HCT116 (cell line): ENCODE data around the gene POLR3H. TPM values are rescaled to one million over a fixed set of nuclear protein-coding genes. Genes with fewer than 3 reads are reported as not detected.

Source experiments
- ATAC-seq: fragments of 200-7000 bp; cut with Tn5 transposase; 2 replicates; pipeline ENCODE4 v1.9.1; 2020; ENCODE audit warnings: mild to moderate bottlenecking, moderate library complexity
- BruUV-seq: library from RNA; stranded (reverse); fragments of 400-500 nt; replicated peaks from 2 replicates; lab custom pipeline; 2021; lab: Mats Ljungman, UMichigan
- CTCF ChIA-PET: fragments of 300-600 bp; sonication (Branson Sonifier 250); formaldehyde crosslinking; loops from one replicate; lab custom pipeline; 2021; ENCODE audit warnings: antibody characterized with exemption; lab: Charles Lee
- POLR2A ChIA-PET: fragments of 300-600, 350-600 bp; sonication (Branson Sonifier 250); formaldehyde crosslinking; loops from one replicate; lab custom pipeline; 2021; ENCODE audit warnings: antibody characterized with exemption; lab: Charles Lee
- RAD21 ChIA-PET, 2 experiments: fragments of 300-600 bp; sonication (Branson Sonifier 250); formaldehyde crosslinking; loops; one replicate each; lab custom pipeline; 2023; ENCODE audit warnings: low total read pairs in 2 of 2; ENCODE audit not compliant: uncharacterized antibody in 2 of 2, unreplicated experiment in 2 of 2, low non-redundant PET in 1 of 2; lab: Charles Lee
- DNase-seq: peaks from one replicate; pipeline ENCODE4 v3.0.0-alpha.2; 2010; ENCODE audit warnings: low read depth, low spot score
- H2AFZ ChIP-seq: fragments of 200-600 bp; shearing (Covaris generic), sonication (generic); 2 replicates; pipeline ENCODE4 v1.6.1; 2017; ENCODE audit warnings: low read depth, mixed run types, mixed read lengths, antibody characterized with exemption, low read length; ENCODE audit not compliant: poor library complexity, severe bottlenecking
- H3K27ac ChIP-seq: 2 replicates; pipeline ENCODE4 v1.5.1; 2012; ENCODE audit warnings: low read depth, low read length
- H3K27me3 ChIP-seq: fragments of 200-600 bp; sonication (generic); 2 replicates; pipeline ENCODE4 v1.6.1; 2016; ENCODE audit warnings: mixed run types, low read length, mixed read lengths; ENCODE audit not compliant: insufficient read depth
- H3K36me3 ChIP-seq, 2 experiments: fragments of 200-500 bp in 1 of 2; fragments of 200-600 bp in 1 of 2; sonication (Bioruptor generic) in 1 of 2; sonication (generic) in 1 of 2; 2 replicates each; pipeline versions ENCODE4 v1.5.1 to v1.6.1; 2014 to 2016; ENCODE audit warnings: low read length in 2 of 2, inconsistent platforms in 1 of 2, mixed read lengths in 1 of 2, mixed run types in 1 of 2; ENCODE audit not compliant: insufficient read depth in 2 of 2, control insufficient read depth in 1 of 2
- H3K4me1 ChIP-seq, 2 experiments: fragments of 200-600 bp in 1 of 2; sonication (generic) in 1 of 2; 2 replicates each; pipeline versions ENCODE4 v1.5.1 to v1.6.1; 2012 to 2017; ENCODE audit warnings: low read length in 2 of 2, inconsistent platforms in 1 of 2, mild to moderate bottlenecking in 1 of 2, mixed read lengths in 1 of 2, mixed run types in 1 of 2, moderate library complexity in 1 of 2; ENCODE audit not compliant: insufficient read depth in 2 of 2, control insufficient read depth in 1 of 2
- H3K4me2 ChIP-seq: fragments of 200-600 bp; sonication (generic); 2 replicates; pipeline ENCODE4 v1.6.1; 2017; ENCODE audit warnings: mixed run types, low read length, mixed read lengths
- H3K4me3 ChIP-seq, 2 experiments: fragments of 200-600 bp in 1 of 2; sonication (generic) in 1 of 2; replicated peaks in 1 of 2; 2 replicates each; pipeline ENCODE4 v1.5.1; 2011 to 2016; ENCODE audit warnings: low read length in 2 of 2, control low read depth in 1 of 2, low read depth in 1 of 2, mild to moderate bottlenecking in 1 of 2, mixed read lengths in 1 of 2, mixed run types in 1 of 2
- H3K79me2 ChIP-seq: fragments of 200-600 bp; sonication (generic); 2 replicates; pipeline ENCODE4 v1.6.1; 2017; ENCODE audit warnings: mild to moderate bottlenecking, mixed run types, low read length, moderate library complexity, mixed read lengths; ENCODE audit not compliant: insufficient read depth
- H3K9ac ChIP-seq: fragments of 200-600 bp; sonication (generic); 2 replicates; pipeline ENCODE4 v1.6.1; 2016; ENCODE audit warnings: low read length, mixed read lengths
- H3K9me2 ChIP-seq: fragments of 200-600 bp; sonication (generic), shearing (Covaris generic); 2 replicates; pipeline ENCODE4 v1.6.1; 2017; ENCODE audit warnings: mixed run types, mild to moderate bottlenecking, moderate library complexity; ENCODE audit not compliant: insufficient read depth
- H3K9me3 ChIP-seq, 2 experiments: fragments of 200-500 bp in 1 of 2; fragments of 200-600 bp in 1 of 2; sonication (Bioruptor generic) in 1 of 2; sonication (generic) in 1 of 2; 2 replicates each; pipeline ENCODE4 v1.6.1; 2014 to 2017; ENCODE audit warnings: low read length in 2 of 2, mixed read lengths in 2 of 2, inconsistent platforms in 1 of 2, low read depth in 1 of 2, mild to moderate bottlenecking in 1 of 2, mixed run types in 1 of 2, moderate library complexity in 1 of 2; ENCODE audit not compliant: control insufficient read depth in 1 of 2, insufficient read depth in 1 of 2
- H4K20me1 ChIP-seq: fragments of 200-600 bp; sonication (generic), shearing (Covaris generic); 2 replicates; pipeline ENCODE4 v1.6.1; 2017; ENCODE audit warnings: mixed run types, mild to moderate bottlenecking, moderate library complexity; ENCODE audit not compliant: insufficient read depth
- ATF3 ChIP-seq: IDR thresholded peaks from 2 replicates; pipeline ENCODE4 v1.6.1; 2012
- CEBPB ChIP-seq: IDR thresholded peaks from 2 replicates; pipeline ENCODE4 v1.6.1; 2012; ENCODE audit warnings: low read depth
- EGR1 ChIP-seq: IDR thresholded peaks from 2 replicates; pipeline ENCODE4 v1.6.1; 2012; ENCODE audit warnings: low read depth
- EZH2 ChIP-seq: fragments of 200-600 bp; sonication (generic); IDR thresholded peaks from 2 replicates; pipeline ENCODE4 v1.6.1; 2017; ENCODE audit warnings: antibody characterized with exemption, mixed run types
- FOSL1 ChIP-seq: IDR thresholded peaks from 2 replicates; pipeline ENCODE4 v1.6.1; 2012; ENCODE audit warnings: low read depth
- JUND ChIP-seq: IDR thresholded peaks from 2 replicates; pipeline ENCODE4 v1.6.1; 2012
- MAX ChIP-seq: IDR thresholded peaks from 2 replicates; pipeline ENCODE4 v1.6.1; 2012
- POLR2AphosphoS5 ChIP-seq: IDR thresholded peaks from 2 replicates; pipeline ENCODE4 v1.6.1; 2011; ENCODE audit warnings: mild to moderate bottlenecking, low read depth, low read length, moderate library complexity
- RAD21 ChIP-seq: IDR thresholded peaks from 2 replicates; pipeline ENCODE4 v1.6.1; 2012; ENCODE audit warnings: low read depth, mild to moderate bottlenecking
- REST ChIP-seq: IDR thresholded peaks from 2 replicates; pipeline ENCODE4 v1.6.1; 2012; ENCODE audit warnings: low read depth
- SRF ChIP-seq: IDR thresholded peaks from 2 replicates; pipeline ENCODE4 v1.6.1; 2012; ENCODE audit warnings: low read depth
- ZFX ChIP-seq: fragments of 450-650 bp; IDR thresholded peaks from 2 replicates; pipeline ENCODE4 v1.6.1; 2017
- ZNF274 ChIP-seq: fragments of 200-500 bp; sonication (Bioruptor generic); IDR thresholded peaks from 2 replicates; pipeline ENCODE4 v1.6.1; 2014; ENCODE audit warnings: mild to moderate bottlenecking, low read depth, low read length, inconsistent platforms
- intact Hi-C: fragments of 100-400 bp; cut with micrococcal nuclease; formaldehyde crosslinking; loops from 2 replicates; pipeline ENCODE4 v1.10.0; 2022
- total RNA-seq: library from RNA; stranded (reverse); gene quantifications from one replicate; pipeline ENCODE4 v1.2.1, GENCODE V29; 2021; ENCODE audit not compliant: unreplicated experiment

The POLR3H gene
- total RNA-seq, 1 experiment from 2014 or later: 62.1 TPM

GRCh38 chr22:41525450-41526225 is 18.6 kb downstream of the POLR3H start:
- ATAC-seq (peak; percentile 19), DNase-seq (no peak)
- Histone ChIP-seq H3K27me3 (no peaks in the 10 kb centered on the region), H3K4me2 (no peak overlapping the region), H3K9me3 (no peaks in the 10 kb centered on the region), H2AFZ (no peak overlapping the region), H3K27ac (peak overlapping the region; percentile 55), H3K4me1 (no peaks in the 10 kb centered on the region), H3K36me3 (peaks cover 26 to 56% of the 10 kb centered on the region in 2 experiments; a peak in 3 of 4 replicates), H3K9ac (no peak overlapping the region), H4K20me1 (peaks cover 9% of the 10 kb centered on the region; the same call in 1 of the 2 replicates), H3K4me3 (no peak overlapping the region), H3K79me2 (peaks cover 5% of the 10 kb centered on the region; the same call in 1 of the 2 replicates), H3K9me2 (no peaks in the 10 kb centered on the region)
- BruUV-seq: no TSS peak
- RAD21 ChIA-PET: no interaction called here
- intact Hi-C loops: no loop called here
- no peak for TF ChIP-seq CEBPB
- no peak for TF ChIP-seq SRF
- no peak for TF ChIP-seq FOSL1
- peak; percentile 16; the same call in 1 of the 2 replicates for TF ChIP-seq JUND
- peak; percentile 53 for TF ChIP-seq POLR2AphosphoS5
- no peak for TF ChIP-seq ZFX
- CTCF ChIA-PET: interaction anchor here (0.6 to 3.5 kb wide), 3 partner anchors 77 to 123 kb away, joined by 3 to 35 read pairs (median 5); no protein-coding TSS in a partner anchor
- POLR2A ChIA-PET: no interaction called here

- no peaks in the 10 kb centered on the region for H3K27me3 ChIP-seq
- ChIA-PET CTCF (interaction anchor here (0.6 kb wide), 1 partner anchor 121 kb away, joined by 3 read pairs; no protein-coding TSS in a partner anchor), POLR2A (no interaction called here), RAD21 (no interaction called here)
- no peaks in the 10 kb centered on the region for H3K4me1 ChIP-seq
- H4K20me1 ChIP-seq: peaks cover 9% of the 10 kb centered on the region; the same call in 1 of the 2 replicates
- no peak overlapping the region for H3K4me2 ChIP-seq
- no peak overlapping the region for H2AFZ ChIP-seq
- H3K9me2 ChIP-seq: no peaks in the 10 kb centered on the region
- peak; percentile 28 for ATAC-seq
- intact Hi-C loops: no loop called here
- no TSS peak for BruUV-seq
- no peaks in the 10 kb centered on the region; the same call in 1 of the 2 replicates for H3K79me2 ChIP-seq
- peaks cover 25 to 54% of the 10 kb centered on the region in 2 experiments; a peak in 3 of 4 replicates for H3K36me3 ChIP-seq
- no peak overlapping the region for H3K9ac ChIP-seq
- no peak overlapping the region for H3K4me3 ChIP-seq
- no peak for DNase-seq
- peak overlapping the region; percentile 55 for H3K27ac ChIP-seq
- no peaks in the 10 kb centered on the region for H3K9me3 ChIP-seq
- TF ChIP-seq CEBPB (no peak), REST (no peak), ATF3 (no peak), EZH2 (no peak), MAX (no peak), JUND (no peak; the same call in 1 of the 2 replicates), ZNF274 (no peak), EGR1 (no peak), RAD21 (no peak), SRF (no peak)
These were observed 19.3 kb downstream of the POLR3H start for GRCh38 chr22:41524809-41525449.
